SK-N-SH (cell line): ENCODE data around the gene SMPD3. TPM values are rescaled to one million over a fixed set of nuclear protein-coding genes. Genes with fewer than 3 reads are reported as not detected.

ENCODE experiments used
- CTCF ChIA-PET: fragments of 300-600, 350-600 bp; formaldehyde crosslinking; extraction: SDS; loops from one replicate; lab custom pipeline; 2021; lab: Yijun Ruan, JAX
- POLR2A ChIA-PET: fragments of 350-600 bp; sonication (Branson Sonifier 250); formaldehyde crosslinking; extraction: SDS; loops from one replicate; lab custom pipeline; 2020; ENCODE audit warnings: antibody characterized with exemption, inconsistent platforms; lab: Yijun Ruan, JAX
- DNase-seq: peaks from one replicate; pipeline ENCODE4 v3.0.0; 2012
- H2AFZ ChIP-seq: fragments of 200-600 bp; sonication (generic); 2 replicates; pipeline ENCODE4 v1.8.1; 2016; ENCODE audit warnings: antibody characterized with exemption, mild to moderate bottlenecking, low read depth
- H3F3A ChIP-seq: fragments of 200-600 bp; sonication (generic); replicated peaks from 2 replicates; pipeline ENCODE3; 2016; ENCODE audit warnings: antibody characterized with exemption, mild to moderate bottlenecking; ENCODE audit not compliant: insufficient read depth
- H3K27ac ChIP-seq, 2 experiments: fragments of 200-500 bp in 1 of 2; fragments of 200-600 bp in 1 of 2; sonication (Bioruptor generic) in 1 of 2; sonication (generic), shearing (Covaris generic) in 1 of 2; 2 replicates each; pipeline versions ENCODE4 v1.5.1 to v1.6.1; 2014 to 2016; ENCODE audit warnings: low read depth in 2 of 2, inconsistent platforms in 1 of 2, low read length in 1 of 2, mild to moderate bottlenecking in 1 of 2, mixed read lengths in 1 of 2
- H3K27me3 ChIP-seq: fragments of 200-600 bp; sonication (generic), shearing (Covaris generic); 2 replicates; pipeline ENCODE4 v1.6.1; 2016; ENCODE audit warnings: mixed run types; ENCODE audit not compliant: insufficient read depth
- H3K36me3 ChIP-seq, 2 experiments: fragments of 200-500 bp in 1 of 2; fragments of 200-600 bp in 1 of 2; sonication (Bioruptor generic) in 1 of 2; sonication (generic) in 1 of 2; replicated peaks in 1 of 2; 2 replicates each; pipeline versions ENCODE3 to v1.5.1; 2014 to 2016; ENCODE audit warnings: low read length in 1 of 2, mild to moderate bottlenecking in 1 of 2; ENCODE audit not compliant: insufficient read depth in 2 of 2, control insufficient read depth in 1 of 2
- H3K4me1 ChIP-seq, 2 experiments: fragments of 200-500 bp in 1 of 2; fragments of 200-600 bp in 1 of 2; sonication (Bioruptor generic) in 1 of 2; sonication (generic), shearing (Covaris generic) in 1 of 2; 2 replicates each; pipeline versions ENCODE4 v1.5.1 to v1.6.1; 2014 to 2016; ENCODE audit warnings: low read depth in 1 of 2, low read length in 1 of 2, mixed run types in 1 of 2; ENCODE audit not compliant: insufficient read depth in 2 of 2, control insufficient read depth in 1 of 2
- H3K4me2 ChIP-seq: fragments of 200-600 bp; sonication (generic), shearing (Covaris generic); 2 replicates; pipeline ENCODE4 v1.6.1; 2017; ENCODE audit warnings: mixed run types
- H3K4me3 ChIP-seq, 2 experiments: fragments of 200-500 bp in 1 of 2; fragments of 200-600 bp in 1 of 2; sonication (Bioruptor generic) in 1 of 2; sonication (generic), shearing (Covaris generic) in 1 of 2; 2 replicates each; pipeline versions ENCODE4 v1.5.1 to v1.8.1; 2014 to 2016; ENCODE audit warnings: low read depth in 2 of 2, inconsistent platforms in 1 of 2, low read length in 1 of 2, mild to moderate bottlenecking in 1 of 2, mixed read lengths in 1 of 2, moderate library complexity in 1 of 2
- H3K79me2 ChIP-seq: fragments of 200-600 bp; sonication (generic); 2 replicates; pipeline ENCODE4 v1.8.1; 2017; ENCODE audit warnings: mild to moderate bottlenecking; ENCODE audit not compliant: insufficient read depth
- H3K9ac ChIP-seq: fragments of 200-600 bp; sonication (generic); 2 replicates; pipeline ENCODE4 v1.6.1; 2017; ENCODE audit warnings: mixed run types
- H3K9me2 ChIP-seq: fragments of 200-600 bp; sonication (generic); 2 replicates; pipeline ENCODE4 v1.6.1; 2017; ENCODE audit warnings: mixed run types
- H3K9me3 ChIP-seq: fragments of 200-600 bp; sonication (generic); 2 replicates; pipeline ENCODE4 v1.6.1; 2017; ENCODE audit warnings: mixed run types, mild to moderate bottlenecking, moderate library complexity
- H4K20me1 ChIP-seq: fragments of 200-600 bp; sonication (generic); 2 replicates; pipeline ENCODE4 v1.6.1; 2017; ENCODE audit warnings: mild to moderate bottlenecking, mixed run types; ENCODE audit not compliant: insufficient read depth
- CHD2 ChIP-seq: fragments of 150-350 bp; IDR thresholded peaks from 2 replicates; pipeline ENCODE4 v1.6.1; 2018; ENCODE audit warnings: low read length; ENCODE audit not compliant: partially characterized antibody
- ELF1 ChIP-seq: IDR thresholded peaks from 2 replicates; pipeline ENCODE4 v1.4.0; 2012
- EP300 ChIP-seq, 2 experiments: IDR thresholded peaks; 2 replicates each; pipeline versions ENCODE4 v1.4.0 to v1.6.1; 2012; ENCODE audit warnings: borderline replicate concordance in 1 of 2, low read depth in 1 of 2, low read length in 1 of 2
- EZH2phosphoT487 ChIP-seq: fragments of 200-600 bp; sonication (generic); IDR thresholded peaks from 2 replicates; pipeline ENCODE4 v1.6.1; 2017; ENCODE audit warnings: low read depth, mixed run types, mild to moderate bottlenecking, antibody characterized with exemption, moderate library complexity, borderline replicate concordance
- FOXJ3 ChIP-seq: sonication (generic); formaldehyde crosslinking; IDR thresholded peaks from 2 replicates; pipeline ENCODE4 v1.5.1; 2020; ENCODE audit warnings: mild to moderate bottlenecking, missing genetic modification reagents
- GABPA ChIP-seq: IDR thresholded peaks from 2 replicates; pipeline ENCODE4 v1.4.0; 2012; ENCODE audit warnings: low read depth, mild to moderate bottlenecking
- GATA2 ChIP-seq: sonication (generic); formaldehyde crosslinking; IDR thresholded peaks from 2 replicates; pipeline ENCODE4 v1.5.0; 2020; ENCODE audit warnings: mild to moderate bottlenecking, missing genetic modification reagents
- JUND ChIP-seq: IDR thresholded peaks from 2 replicates; pipeline ENCODE4 v1.4.0; 2012
- MEF2A ChIP-seq: IDR thresholded peaks from 2 replicates; pipeline ENCODE4 v1.4.0; 2012; ENCODE audit warnings: low read depth, borderline replicate concordance
- RAD21 ChIP-seq: IDR thresholded peaks from 2 replicates; pipeline ENCODE4 v1.6.1; 2012; ENCODE audit warnings: mild to moderate bottlenecking, low read length
- RCOR1 ChIP-seq: fragments of 150-350 bp; IDR thresholded peaks from 2 replicates; pipeline ENCODE4 v1.6.1; 2017; ENCODE audit warnings: antibody characterized with exemption, low read length
- RXRA ChIP-seq: IDR thresholded peaks from 2 replicates; pipeline ENCODE4 v1.4.0; 2012; ENCODE audit warnings: low read depth, mild to moderate bottlenecking, borderline replicate concordance
- SIN3A ChIP-seq: IDR thresholded peaks from 2 replicates; pipeline ENCODE4 v1.6.1; 2012; ENCODE audit warnings: low read depth, mild to moderate bottlenecking, low read length, moderate library complexity, borderline replicate concordance
- TAF1 ChIP-seq: IDR thresholded peaks from 2 replicates; pipeline ENCODE4 v1.6.1; 2012; ENCODE audit warnings: low read depth, mild to moderate bottlenecking, low read length, moderate library complexity, borderline replicate concordance
- TCF12 ChIP-seq: IDR thresholded peaks from 2 replicates; pipeline ENCODE4 v1.4.0; 2012
- TEAD4 ChIP-seq: IDR thresholded peaks from 2 replicates; pipeline ENCODE4 v1.4.0; 2012; ENCODE audit warnings: mild to moderate bottlenecking, borderline replicate concordance; ENCODE audit not compliant: insufficient read depth
- WGBS: methylation state at CpG from one replicate; pipeline ENCODE4 v1.1.6; 2017; ENCODE audit warnings: low lambda C conversion rate; 5-methylcytosine and 5-hydroxymethylcytosine counted together
- polyA plus RNA-seq, 3 experiments: library from polyadenylated mRNA; depleted of rRNA; stranded (reverse); fragments of >200 nt; gene quantifications; 2 replicates each; pipeline ENCODE4 v1.2.3, GENCODE V29; 2012
- TF ChIP-seq, protein P1 (sequence below): fragments of 200-600 bp; sonication (generic); IDR thresholded peaks from 2 replicates; pipeline ENCODE4 v1.6.1; 2017; ENCODE audit warnings: antibody characterized with exemption, mild to moderate bottlenecking, moderate library complexity
- TF ChIP-seq, protein P2 (sequence below): fragments of 150-350 bp; IDR thresholded peaks from 2 replicates; pipeline ENCODE4 v1.6.1; 2016; ENCODE audit warnings: mild to moderate bottlenecking, low read depth, low read length

SMPD3 gene
- polyA plus RNA-seq, 1 of the 3 experiments (the other 2 are of a cell fraction) = 0.38 TPM

- CTCF ChIA-PET = interaction anchor here (0.7 to 3.3 kb wide), 18 partner anchors 10 to 86 kb away, joined by 3 to 15 read pairs (median 4); no protein-coding TSS in a partner anchor
- Histone ChIP-seq H3K9me2 (no peaks in the 10 kb centered on the region), H3K4me1 (peaks cover 4 to 21% of the 10 kb centered on the region in 2 experiments; a peak in 2 of 4 replicates), H3K79me2 (no peaks in the 10 kb centered on the region), H3K36me3 (no peaks in the 10 kb centered on the region), H2AFZ (no peak overlapping the region), H3K4me3 (peak overlapping the region in 1 of 2 experiments; percentile 52; a peak in 2 of 4 replicates), H3K9me3 (no peaks in the 10 kb centered on the region), H4K20me1 (no peaks in the 10 kb centered on the region), H3K27ac (no peak overlapping the region; a peak in 1 of 4 replicates), H3F3A (no peaks in the 10 kb centered on the region), H3K9ac (no peak overlapping the region), H3K27me3 (no peaks in the 10 kb centered on the region), H3K4me2 (peak overlapping the region; percentile 94; the same call in 1 of the 2 replicates)
- WGBS = 20% methylated on average over 17 of the region's 73 CpGs
- POLR2A ChIA-PET = no interaction called here
- peak; percentile 76 for DNase-seq
- TF ChIP-seq GABPA (no peak), EZH2phosphoT487 (no peak), RAD21 (no peak), TCF12 (no peak), RXRA (no peak), MEF2A (no peak), RCOR1 (no peak), CHD2 (no peak), EP300 (IDR thresholded peaks at IDR 0.05; ENCODE audit: borderline replicate concordance in 1 of 2, low read depth in 1 of 2, low read length in 1 of 2) (no peak), GATA2 (no peak), SIN3A (no peak), TEAD4 (no peak), TAF1 (no peak), ELF1 (no peak), JUND (no peak), FOXJ3 (CRISPR knock-in tag) (no peak)
- TF ChIP-seq, protein P1, sequence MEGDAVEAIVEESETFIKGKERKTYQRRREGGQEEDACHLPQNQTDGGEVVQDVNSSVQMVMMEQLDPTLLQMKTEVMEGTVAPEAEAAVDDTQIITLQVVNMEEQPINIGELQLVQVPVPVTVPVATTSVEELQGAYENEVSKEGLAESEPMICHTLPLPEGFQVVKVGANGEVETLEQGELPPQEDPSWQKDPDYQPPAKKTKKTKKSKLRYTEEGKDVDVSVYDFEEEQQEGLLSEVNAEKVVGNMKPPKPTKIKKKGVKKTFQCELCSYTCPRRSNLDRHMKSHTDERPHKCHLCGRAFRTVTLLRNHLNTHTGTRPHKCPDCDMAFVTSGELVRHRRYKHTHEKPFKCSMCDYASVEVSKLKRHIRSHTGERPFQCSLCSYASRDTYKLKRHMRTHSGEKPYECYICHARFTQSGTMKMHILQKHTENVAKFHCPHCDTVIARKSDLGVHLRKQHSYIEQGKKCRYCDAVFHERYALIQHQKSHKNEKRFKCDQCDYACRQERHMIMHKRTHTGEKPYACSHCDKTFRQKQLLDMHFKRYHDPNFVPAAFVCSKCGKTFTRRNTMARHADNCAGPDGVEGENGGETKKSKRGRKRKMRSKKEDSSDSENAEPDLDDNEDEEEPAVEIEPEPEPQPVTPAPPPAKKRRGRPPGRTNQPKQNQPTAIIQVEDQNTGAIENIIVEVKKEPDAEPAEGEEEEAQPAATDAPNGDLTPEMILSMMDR = no peak
- TF ChIP-seq, protein P2, sequence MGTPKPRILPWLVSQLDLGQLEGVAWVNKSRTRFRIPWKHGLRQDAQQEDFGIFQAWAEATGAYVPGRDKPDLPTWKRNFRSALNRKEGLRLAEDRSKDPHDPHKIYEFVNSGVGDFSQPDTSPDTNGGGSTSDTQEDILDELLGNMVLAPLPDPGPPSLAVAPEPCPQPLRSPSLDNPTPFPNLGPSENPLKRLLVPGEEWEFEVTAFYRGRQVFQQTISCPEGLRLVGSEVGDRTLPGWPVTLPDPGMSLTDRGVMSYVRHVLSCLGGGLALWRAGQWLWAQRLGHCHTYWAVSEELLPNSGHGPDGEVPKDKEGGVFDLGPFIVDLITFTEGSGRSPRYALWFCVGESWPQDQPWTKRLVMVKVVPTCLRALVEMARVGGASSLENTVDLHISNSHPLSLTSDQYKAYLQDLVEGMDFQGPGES = no peak
Measured at GRCh38 chr16:68446681-68447652, 1.3 kb downstream of the SMPD3 start.
